A673 (cell line): ENCODE measurements around the gene ATXN1L. TPM values are rescaled to one million over a fixed set of nuclear protein-coding genes. Genes with fewer than 3 reads are reported as not detected.

Experiments used
- BruUV-seq: library from RNA; stranded (reverse); fragments of 400-500 nt; replicated peaks from 2 replicates; lab custom pipeline; 2021; lab: Mats Ljungman, UMichigan
- CTCF ChIA-PET: fragments of 300-600 bp; sonication (Branson Sonifier 250); formaldehyde crosslinking; loops from one replicate; lab custom pipeline; 2022; ENCODE audit warnings: antibody characterized with exemption; lab: Charles Lee
- POLR2A ChIA-PET: fragments of 300-600 bp; sonication (Branson Sonifier 250); formaldehyde crosslinking; loops from one replicate; lab custom pipeline; 2022; ENCODE audit warnings: antibody characterized with exemption; ENCODE audit not compliant: low non-redundant PET; lab: Charles Lee
- DNase-seq: peaks from one replicate; pipeline ENCODE4 v3.0.0-alpha.2; 2015; ENCODE audit warnings: low spot score
- H3K27ac ChIP-seq: fragments of 200-600 bp; sonication (generic); 2 replicates; pipeline ENCODE4 v1.5.1; 2016; ENCODE audit warnings: mixed run types, low read depth, mild to moderate bottlenecking, mixed read lengths, antibody characterized with exemption, low read length; ENCODE audit not compliant: poor library complexity, severe bottlenecking
- H3K27me3 ChIP-seq: fragments of 200-600 bp; sonication (generic); replicated peaks from 2 replicates; pipeline ENCODE4 v1.6.1; 2017; ENCODE audit warnings: mixed run types, low read depth, mild to moderate bottlenecking, mixed read lengths, antibody characterized with exemption, low read length; ENCODE audit not compliant: insufficient read depth, poor library complexity
- H3K36me3 ChIP-seq: fragments of 200-600 bp; sonication (generic); 2 replicates; pipeline ENCODE4 v1.6.1; 2016; ENCODE audit warnings: mixed run types, mild to moderate bottlenecking, mixed read lengths, antibody characterized with exemption, low read length; ENCODE audit not compliant: insufficient read depth, poor library complexity, severe bottlenecking
- H3K4me1 ChIP-seq: fragments of 200-600 bp; sonication (generic); 2 replicates; pipeline ENCODE4 v1.6.1; 2017; ENCODE audit warnings: mixed run types, mild to moderate bottlenecking, mixed read lengths, antibody characterized with exemption, low read length; ENCODE audit not compliant: insufficient read depth, poor library complexity, severe bottlenecking
- H3K4me3 ChIP-seq: fragments of 200-600 bp; sonication (generic); 2 replicates; pipeline ENCODE4 v1.5.1; 2016; ENCODE audit warnings: low read depth, mixed run types, mild to moderate bottlenecking, mixed read lengths, low read length; ENCODE audit not compliant: poor library complexity, severe bottlenecking
- H3K9me3 ChIP-seq: fragments of 200-600 bp; sonication (generic); 2 replicates; pipeline ENCODE4 v1.6.1; 2016; ENCODE audit warnings: mixed run types, low read depth, mild to moderate bottlenecking, mixed read lengths, antibody characterized with exemption, low read length; ENCODE audit not compliant: poor library complexity, severe bottlenecking
- EZH2 ChIP-seq: fragments of 200-600 bp; sonication (generic); IDR thresholded peaks from 2 replicates; pipeline ENCODE4 v1.6.1; 2017; ENCODE audit warnings: borderline replicate concordance, low read depth, mild to moderate bottlenecking, mixed read lengths, antibody characterized with exemption, low read length; ENCODE audit not compliant: poor library complexity, severe bottlenecking
- intact Hi-C: fragments of 100-400 bp; cut with micrococcal nuclease; formaldehyde crosslinking; loops from one replicate; pipeline ENCODE4 v1.10.0; 2022; ENCODE audit not compliant: unreplicated experiment
- total RNA-seq: library from RNA; stranded (reverse); gene quantifications from 2 replicates; pipeline ENCODE4 v1.2.3, GENCODE V29; 2021
- TF ChIP-seq, protein P1 (sequence below): fragments of 300-800, 200-600 bp; sonication (generic); conservative IDR thresholded peaks from 2 replicates; pipeline ENCODE4 v1.5.1; 2017; ENCODE audit warnings: low read depth, mild to moderate bottlenecking, antibody characterized with exemption, low read length, moderate library complexity, mixed read lengths

ATXN1L gene
- total RNA-seq, 1 experiment from 2014 or later: 26.6 TPM

DNA sequence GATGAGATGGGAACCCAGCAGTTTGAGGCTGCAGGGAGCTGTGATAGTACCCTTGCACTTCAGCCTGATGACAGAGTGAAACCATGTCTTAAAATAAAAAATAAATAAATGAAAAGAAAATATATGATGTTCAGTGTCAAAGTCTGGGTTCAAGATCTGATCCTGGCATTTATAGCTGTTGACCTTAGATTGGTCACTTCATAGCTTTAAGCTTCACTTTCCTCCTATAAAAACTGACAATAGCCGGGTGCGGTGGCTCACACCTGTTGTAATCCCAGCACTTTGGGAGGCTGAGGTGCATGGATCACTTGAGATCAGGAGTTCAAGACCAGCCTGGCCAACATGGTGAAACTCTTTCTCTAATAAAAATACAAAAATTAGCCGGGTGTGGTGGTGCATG lies 43.4 kb downstream of the ATXN1L start:
- TF ChIP-seq EZH2: no peak
- TF ChIP-seq, protein P1, sequence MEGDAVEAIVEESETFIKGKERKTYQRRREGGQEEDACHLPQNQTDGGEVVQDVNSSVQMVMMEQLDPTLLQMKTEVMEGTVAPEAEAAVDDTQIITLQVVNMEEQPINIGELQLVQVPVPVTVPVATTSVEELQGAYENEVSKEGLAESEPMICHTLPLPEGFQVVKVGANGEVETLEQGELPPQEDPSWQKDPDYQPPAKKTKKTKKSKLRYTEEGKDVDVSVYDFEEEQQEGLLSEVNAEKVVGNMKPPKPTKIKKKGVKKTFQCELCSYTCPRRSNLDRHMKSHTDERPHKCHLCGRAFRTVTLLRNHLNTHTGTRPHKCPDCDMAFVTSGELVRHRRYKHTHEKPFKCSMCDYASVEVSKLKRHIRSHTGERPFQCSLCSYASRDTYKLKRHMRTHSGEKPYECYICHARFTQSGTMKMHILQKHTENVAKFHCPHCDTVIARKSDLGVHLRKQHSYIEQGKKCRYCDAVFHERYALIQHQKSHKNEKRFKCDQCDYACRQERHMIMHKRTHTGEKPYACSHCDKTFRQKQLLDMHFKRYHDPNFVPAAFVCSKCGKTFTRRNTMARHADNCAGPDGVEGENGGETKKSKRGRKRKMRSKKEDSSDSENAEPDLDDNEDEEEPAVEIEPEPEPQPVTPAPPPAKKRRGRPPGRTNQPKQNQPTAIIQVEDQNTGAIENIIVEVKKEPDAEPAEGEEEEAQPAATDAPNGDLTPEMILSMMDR: no peak
- DNase-seq: no peak
- ChIA-PET CTCF (no interaction called here), POLR2A (no interaction called here)
- H3K4me1 ChIP-seq: no peaks in the 10 kb centered on the region
- H3K4me3 ChIP-seq: no peak overlapping the region
- H3K9me3 ChIP-seq: no peaks in the 10 kb centered on the region
- intact Hi-C loops: no loop called here
- H3K27ac ChIP-seq: no peak overlapping the region
- BruUV-seq: no TSS peak
- no peaks in the 10 kb centered on the region for H3K36me3 ChIP-seq
- no peaks in the 10 kb centered on the region for H3K27me3 ChIP-seq

DNA sequence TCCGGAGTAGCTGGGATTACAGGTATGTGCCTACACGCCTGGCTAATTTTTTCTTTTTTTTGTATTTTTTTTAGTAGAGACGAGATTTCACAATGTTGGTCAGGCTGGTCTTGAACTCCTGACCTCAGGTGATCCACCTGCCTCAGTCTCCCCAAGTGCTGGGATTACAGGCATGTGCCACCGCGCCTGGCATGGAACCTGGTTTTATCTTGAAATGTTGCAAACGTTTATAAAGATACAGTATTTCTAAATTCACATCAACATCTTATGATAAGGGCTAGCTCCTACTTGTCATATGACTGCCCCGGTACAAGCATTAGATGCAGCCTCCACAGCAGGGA lies 48.1 kb downstream of the ATXN1L start:
- POLR2A ChIA-PET: no interaction called here
- peak overlapping the region; percentile 95 for H3K27ac ChIP-seq
- no peaks in the 10 kb centered on the region for H3K9me3 ChIP-seq
- H3K4me3 ChIP-seq: peak overlapping the region; percentile 78
- H3K27me3 ChIP-seq: no peaks in the 10 kb centered on the region
- TF ChIP-seq EZH2: no peak
- TF ChIP-seq, protein P1: no peak
- intact Hi-C loops: no loop called here
- no peaks in the 10 kb centered on the region for H3K36me3 ChIP-seq
- no TSS peak for BruUV-seq
- DNase-seq: no peak
- peaks cover 8% of the 10 kb centered on the region for H3K4me1 ChIP-seq
- CTCF ChIA-PET: interaction anchor here (1.0 to 1.2 kb wide), 2 partner anchors 10 to 68 kb away, joined by 5 to 6 read pairs; partner anchors contain the start of gene ZNF821

DNA sequence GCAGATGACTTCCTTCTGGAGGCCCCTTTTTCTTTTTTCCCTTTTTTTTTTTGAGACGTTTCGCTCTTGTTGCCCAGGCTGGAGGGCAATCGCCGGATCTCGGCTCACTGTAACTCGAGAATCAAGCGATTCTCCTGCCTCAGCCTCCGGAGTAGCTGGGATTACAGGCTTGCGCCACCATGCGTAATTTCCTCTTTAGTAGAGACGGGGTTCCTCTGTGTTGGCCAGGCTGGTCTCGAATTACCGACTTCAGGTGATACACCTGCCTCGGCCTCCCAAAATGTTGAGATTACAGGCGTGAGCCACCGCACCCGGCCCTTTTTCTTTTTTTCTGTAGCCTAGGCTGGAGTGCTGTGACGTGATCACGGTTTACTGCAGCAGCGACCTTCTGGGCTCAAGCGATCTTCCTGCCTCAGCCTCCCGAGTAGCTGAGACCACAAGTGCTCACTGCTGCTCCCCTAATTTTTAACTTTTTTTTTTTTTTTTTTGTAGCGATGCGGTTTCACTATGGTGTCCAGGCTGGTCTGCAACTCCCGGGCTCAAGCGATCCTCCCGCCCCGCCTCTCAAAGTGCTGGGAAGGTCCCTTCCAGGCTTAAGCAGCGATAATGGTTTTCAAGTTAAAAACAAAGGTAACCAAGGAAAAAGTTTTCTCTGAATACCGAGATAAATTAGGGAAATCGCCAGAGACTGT lies 48.6 kb downstream of the ATXN1L start:
- H3K36me3 ChIP-seq: no peaks in the 10 kb centered on the region
- intact Hi-C loops: no loop called here
- H3K27me3 ChIP-seq: no peaks in the 10 kb centered on the region
- ChIA-PET POLR2A (no interaction called here), CTCF (interaction anchor here (1.0 to 1.2 kb wide), 2 partner anchors 11 to 67 kb away, joined by 5 to 6 read pairs; partner anchors contain the start of gene ZNF821)
- BruUV-seq: TSS peak; percentile 81
- peak; percentile 64 for DNase-seq
- peak overlapping the region; percentile 95 for H3K27ac ChIP-seq
- peaks cover 8% of the 10 kb centered on the region for H3K4me1 ChIP-seq
- no peaks in the 10 kb centered on the region for H3K9me3 ChIP-seq
- no peak for TF ChIP-seq EZH2
- TF ChIP-seq, protein P1: peak; percentile 35; the same call in 1 of the 2 replicates
- peak overlapping the region; percentile 78 for H3K4me3 ChIP-seq
